K562 (cell line): ENCODE measurements around the gene POLRMT. TPM values are rescaled to one million over a fixed set of nuclear protein-coding genes. Genes with fewer than 3 reads are reported as not detected.

Experiments used
- ARID2 ChIP-seq: fragments of 450-650 bp; IDR thresholded peaks from 2 replicates; pipeline ENCODE4 v1.6.1; 2017; ENCODE audit warnings: antibody characterized with exemption, mild to moderate bottlenecking
- E2F6 ChIP-seq, 2 experiments: IDR thresholded peaks; 2 replicates each; pipeline ENCODE4 v1.6.1; 2011; ENCODE audit warnings: borderline replicate concordance in 1 of 2, control low read depth in 1 of 2, low read depth in 1 of 2, low read length in 1 of 2, mild to moderate bottlenecking in 1 of 2, mixed read lengths in 1 of 2, moderate library complexity in 1 of 2; ENCODE audit not compliant: insufficient read depth in 1 of 2, insufficient read length in 1 of 2, poor library complexity in 1 of 2, severe bottlenecking in 1 of 2; ENCODE audit errors: extremely low read depth in 1 of 2
- HINFP ChIP-seq: fragments of 450-650 bp; conservative IDR thresholded peaks from 2 replicates; pipeline ENCODE4 v1.6.1; 2016; ENCODE audit warnings: missing genetic modification characterization, low read depth, mild to moderate bottlenecking, control low read depth, missing compliant biosample characterization
- HMGXB4 ChIP-seq: sonication (generic); formaldehyde crosslinking; IDR thresholded peaks from 2 replicates; pipeline ENCODE4 v1.8.1; 2023; ENCODE audit warnings: mild to moderate bottlenecking, missing genetic modification reagents
- MAX ChIP-seq: sonication (generic); formaldehyde crosslinking; IDR thresholded peaks from 2 replicates; pipeline ENCODE4 v1.9.0; 2022; ENCODE audit warnings: mild to moderate bottlenecking, missing genetic modification reagents
- MAZ ChIP-seq, 2 experiments: fragments of 450-650 bp in 1 of 2; sonication (generic) in 1 of 2; formaldehyde crosslinking; IDR thresholded peaks in 1 of 2; conservative IDR thresholded peaks in 1 of 2; 2 replicates each; pipeline versions ENCODE4 v1.4.0 to v1.5.0; 2020; ENCODE audit warnings: mild to moderate bottlenecking in 1 of 2, missing genetic modification reagents in 1 of 2
- MCM7 ChIP-seq, 2 experiments: fragments of 450-650 bp; IDR thresholded peaks; 2 replicates each; pipeline ENCODE4 v1.6.1; 2016 to 2018
- RAD51 ChIP-seq: fragments of 450-650 bp; IDR thresholded peaks from 2 replicates; pipeline ENCODE4 v1.7.1; 2016; ENCODE audit warnings: low read depth, mild to moderate bottlenecking, borderline replicate concordance
- SP1 ChIP-seq: sonication (generic); formaldehyde crosslinking; IDR thresholded peaks from 2 replicates; pipeline ENCODE4 v1.8.1; 2022; ENCODE audit warnings: mild to moderate bottlenecking, missing genetic modification reagents
- SRSF1 ChIP-seq: fragments of 200-400 bp; formaldehyde crosslinking; IDR thresholded peaks from 2 replicates; pipeline ENCODE4 v1.6.1; 2017; ENCODE audit warnings: mild to moderate bottlenecking, low read depth, low read length, moderate library complexity
- TBL1XR1 ChIP-seq, 2 experiments: IDR thresholded peaks; 2 replicates each; pipeline ENCODE4 v1.6.1; 2012; ENCODE audit warnings: improper control_type of control experiment in 2 of 2, low read length in 2 of 2, mild to moderate bottlenecking in 1 of 2
- TCF7L2 ChIP-seq: fragments of 150-350 bp; IDR thresholded peaks from 2 replicates; pipeline ENCODE4 v1.6.1; 2016; ENCODE audit warnings: low read depth, mild to moderate bottlenecking, low read length, moderate library complexity
- ZNF23 ChIP-seq: fragments of 250-450 bp; sonication (Bioruptor Pico); IDR thresholded peaks from 2 replicates; pipeline ENCODE4 v1.4.0; 2020; ENCODE audit warnings: mild to moderate bottlenecking
- ZNF449 ChIP-seq: fragments of 250-450 bp; sonication (Bioruptor Pico); IDR thresholded peaks from 2 replicates; pipeline ENCODE4 v1.8.0; 2022; ENCODE audit warnings: moderate library complexity, mild to moderate bottlenecking, inconsistent platforms
- ZZZ3 ChIP-seq: fragments of 450-650 bp; IDR thresholded peaks from 2 replicates; pipeline ENCODE4 v1.6.1; 2016; ENCODE audit warnings: antibody characterized with exemption, mild to moderate bottlenecking, moderate library complexity
- polyA plus RNA-seq, 8 experiments: library from polyadenylated mRNA; depleted of rRNA in 4 of 8; stranded (reverse) in 5 of 8; unstranded in 3 of 8; fragments of >200 nt; fragmentation: Nextera tagmentation in 2 of 8; fragmentation: Illumina TruSeq in 1 of 8; extraction: Ambion mirVana in 2 of 8; extraction: Trizol in 1 of 8; gene quantifications; 2 replicates each; pipeline versions ENCODE4 v1.2.1 to v1.2.3, GENCODE V29; 2011 to 2014; ENCODE audit warnings: inconsistent platforms in 1 of 8, missing spikeins in 1 of 8
- total RNA-seq, 7 experiments: library from RNA; depleted of rRNA in 6 of 7; stranded (reverse); fragments of >200 nt in 6 of 7; fragmentation: Illumina TruSeq in 2 of 7; extraction: Trizol in 2 of 7; gene quantifications; 2 replicates each; pipeline versions ENCODE4 v1.2.1 to v1.2.3, GENCODE V29; 2011 to 2021; ENCODE audit warnings: low replicate concordance in 1 of 7
- TF ChIP-seq, protein P1 (sequence below): sonication (generic); formaldehyde crosslinking; IDR thresholded peaks from 2 replicates; pipeline ENCODE4 v1.8.1; 2022; ENCODE audit warnings: missing genetic modification reagents
- TF ChIP-seq, protein P2 (sequence below): IDR thresholded peaks from 2 replicates; pipeline ENCODE4 v1.6.1; 2016; ENCODE audit warnings: missing genetic modification characterization, missing compliant biosample characterization

POLRMT gene
- total and polyA plus RNA-seq, 9 of the 15 experiments (the other 6 are each of a cell fraction or from before 2014, with no cell fraction given) = 30.3 to 144 (median 68.0) TPM

DNA sequence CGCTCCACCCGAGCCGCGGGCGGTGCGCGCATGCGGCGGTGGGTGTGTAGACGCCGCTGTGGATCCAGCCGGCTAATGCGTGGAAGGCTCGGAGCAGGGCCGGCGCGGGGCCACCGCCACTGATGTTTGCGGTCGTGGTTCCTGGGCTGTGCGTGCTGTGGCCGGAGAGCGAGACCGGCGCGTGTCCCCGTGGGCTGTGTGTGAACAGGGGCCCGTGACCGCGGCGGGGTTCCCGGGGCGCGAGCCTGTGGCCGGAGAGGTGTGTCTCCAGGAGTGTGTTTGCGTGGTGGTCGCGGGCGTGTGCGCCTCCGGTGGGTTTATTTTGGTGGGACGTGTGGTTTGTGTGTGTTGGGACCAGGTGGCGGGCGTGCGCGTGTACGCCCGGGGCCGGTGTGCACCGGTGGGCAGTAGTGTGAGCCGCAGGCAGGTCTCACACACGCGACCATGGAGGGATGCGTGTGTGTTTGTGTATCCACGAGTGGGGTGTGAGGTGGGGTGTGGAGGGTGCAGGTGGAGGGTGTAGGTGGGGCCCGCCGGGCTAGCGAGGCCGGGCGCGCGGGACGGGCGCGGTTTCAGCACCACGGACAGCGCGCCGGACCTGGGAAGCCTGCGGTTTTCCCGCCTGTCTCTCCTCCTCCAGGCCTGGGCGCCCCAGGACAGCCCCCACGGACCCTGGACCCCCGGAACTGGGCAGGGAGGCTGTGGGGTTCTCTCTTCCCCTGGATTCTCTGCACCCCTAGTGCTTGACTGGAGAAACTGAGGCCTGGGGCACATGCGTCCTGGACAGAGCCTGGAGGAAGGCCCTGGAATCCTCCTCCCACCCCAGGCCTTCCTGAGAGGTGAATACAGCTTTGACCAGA, 42.0 kb downstream of the POLRMT start (continued):
- TF ChIP-seq E2F6 (IDR thresholded peaks at IDR 0.05; ENCODE audit: borderline replicate concordance in 1 of 2, extremely low read depth in 1 of 2, insufficient read depth in 1 of 2, insufficient read length in 1 of 2, low read depth in 1 of 2, low read length in 1 of 2, poor library complexity in 1 of 2, severe bottlenecking in 1 of 2) (peak in 1 of 2 experiments; percentile 84), ZZZ3 (no peak), MAX (CRISPR knock-in tag) (peak; percentile 66; the same call in 1 of the 2 replicates), SP1 (CRISPR knock-in tag) (no peak), TCF7L2 (no peak), SRSF1 (no peak), MAZ (CRISPR knock-in tag; conservative IDR thresholded peaks at IDR 0.05 in 1 of 2, IDR thresholded peaks at IDR 0.05 in 1 of 2) (peak; percentile 22 to 49; a peak in 1 of 4 replicates), ARID2 (no peak), HMGXB4 (CRISPR knock-in tag) (no peak), HINFP (no peak), MCM7 (IDR thresholded peaks at IDR 0.05) (no peak), ZNF449 (no peak), ZNF23 (CRISPR knock-in tag) (no peak), TBL1XR1 (IDR thresholded peaks at IDR 0.05; ENCODE audit: low read length in 2 of 2) (no peak), RAD51 (no peak)
- TF ChIP-seq, protein P1, sequence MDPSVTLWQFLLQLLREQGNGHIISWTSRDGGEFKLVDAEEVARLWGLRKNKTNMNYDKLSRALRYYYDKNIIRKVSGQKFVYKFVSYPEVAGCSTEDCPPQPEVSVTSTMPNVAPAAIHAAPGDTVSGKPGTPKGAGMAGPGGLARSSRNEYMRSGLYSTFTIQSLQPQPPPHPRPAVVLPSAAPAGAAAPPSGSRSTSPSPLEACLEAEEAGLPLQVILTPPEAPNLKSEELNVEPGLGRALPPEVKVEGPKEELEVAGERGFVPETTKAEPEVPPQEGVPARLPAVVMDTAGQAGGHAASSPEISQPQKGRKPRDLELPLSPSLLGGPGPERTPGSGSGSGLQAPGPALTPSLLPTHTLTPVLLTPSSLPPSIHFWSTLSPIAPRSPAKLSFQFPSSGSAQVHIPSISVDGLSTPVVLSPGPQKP (CRISPR knock-in tag) = no peak
- TF ChIP-seq, protein P2, sequence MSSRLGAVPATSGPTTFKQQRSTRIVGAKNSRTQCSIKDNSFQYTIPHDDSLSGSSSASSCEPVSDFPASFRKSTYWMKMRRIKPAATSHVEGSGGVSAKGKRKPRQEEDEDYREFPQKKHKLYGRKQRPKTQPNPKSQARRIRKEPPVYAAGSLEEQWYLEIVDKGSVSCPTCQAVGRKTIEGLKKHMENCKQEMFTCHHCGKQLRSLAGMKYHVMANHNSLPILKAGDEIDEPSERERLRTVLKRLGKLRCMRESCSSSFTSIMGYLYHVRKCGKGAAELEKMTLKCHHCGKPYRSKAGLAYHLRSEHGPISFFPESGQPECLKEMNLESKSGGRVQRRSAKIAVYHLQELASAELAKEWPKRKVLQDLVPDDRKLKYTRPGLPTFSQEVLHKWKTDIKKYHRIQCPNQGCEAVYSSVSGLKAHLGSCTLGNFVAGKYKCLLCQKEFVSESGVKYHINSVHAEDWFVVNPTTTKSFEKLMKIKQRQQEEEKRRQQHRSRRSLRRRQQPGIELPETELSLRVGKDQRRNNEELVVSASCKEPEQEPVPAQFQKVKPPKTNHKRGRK = no peak
